ENCODE results near the gene POLR1A.

GRCh38 chr2:86050301-86050700 is 55.4 kb downstream of the POLR1A start:
- TF ChIP-seq CTCF (conservative IDR thresholded peaks at IDR 0.05 in 1 of 2, IDR thresholded peaks at IDR 0.05 in 1 of 2; ENCODE audit: extremely low read depth in 1 of 2, insufficient read depth in 1 of 2, low read depth in 1 of 2, low read length in 2 of 2) (no peak), EZH2 (IDR thresholded peaks at IDR 0.05; ENCODE audit: borderline replicate concordance, low read length) (no peak)

All from mammary epithelial cell (primary cell).